ENCODE data around the gene IL1RAPL2.
"Not testable (repeated sequence)": the region's sequence is repeated elsewhere in the genome, so short reads cannot be mapped to it uniquely, and the experiment has no call there.

Gene IL1RAPL2

GRCh38 chrX:104565791-104566680 is at the start of gene IL1RAPL2:
Gene IL1RAPL2, plus strand, starts transcription at chrX:104566199.
- peak in 1 of 2 donors; percentile 14 for DNase-seq

- no peak for DNase-seq
Observed at GRCh38 chrX:104522386-104522785, 43.6 kb upstream of the IL1RAPL2 start.

GRCh38 chrX:104523858-104524257 is 42.1 kb upstream of the IL1RAPL2 start:
- no peak for DNase-seq

GRCh38 chrX:104539081-104539480 is 26.9 kb upstream of the IL1RAPL2 start:
- no peak for DNase-seq

GRCh38 chrX:104542447-104542846 is 23.6 kb upstream of the IL1RAPL2 start:
- DNase-seq, result not testable (repeated sequence)

GRCh38 chrX:104564335-104564734 is 1.7 kb upstream of the IL1RAPL2 start:
- no peak for DNase-seq

GRCh38 chrX:104564921-104565703 is 887 bp upstream of the IL1RAPL2 start:
- DNase-seq, result no peak

GRCh38 chrX:104566681-104567501 is 892 bp downstream of the IL1RAPL2 start:
- DNase-seq, result no peak

- no peak for DNase-seq
Observed at GRCh38 chrX:104567506-104567905, 1.5 kb downstream of the IL1RAPL2 start.

GRCh38 chrX:104568304-104568915 is 2.4 kb downstream of the IL1RAPL2 start:
- no peak for DNase-seq

- no peak for DNase-seq
Observed at GRCh38 chrX:104618106-104618895, 52.3 kb downstream of the IL1RAPL2 start.

- no peak for DNase-seq
Observed at GRCh38 chrX:104621781-104622180, 55.8 kb downstream of the IL1RAPL2 start.

GRCh38 chrX:104641176-104641575 is 75.2 kb downstream of the IL1RAPL2 start:
- DNase-seq, result no peak

GRCh38 chrX:104647084-104647483 is 81.1 kb downstream of the IL1RAPL2 start:
- DNase-seq, result no peak

GRCh38 chrX:104659005-104659744 is 93.2 kb downstream of the IL1RAPL2 start:
- no peak for DNase-seq

- no peak for DNase-seq
Observed at GRCh38 chrX:104660092-104660491, 94.1 kb downstream of the IL1RAPL2 start.

- no peak for DNase-seq
Observed at GRCh38 chrX:104662694-104663093, 96.7 kb downstream of the IL1RAPL2 start.

- no peak for DNase-seq
Observed at GRCh38 chrX:104665691-104666090, 99.7 kb downstream of the IL1RAPL2 start.

GRCh38 chrX:104668550-104668949 is 102.6 kb downstream of the IL1RAPL2 start:
- DNase-seq, result no peak

- no peak for DNase-seq
Observed at GRCh38 chrX:104669063-104669462, 103.1 kb downstream of the IL1RAPL2 start.

- DNase-seq, result no peak
Observed at GRCh38 chrX:104670051-104670450, 104.1 kb downstream of the IL1RAPL2 start.

Data from stimulated activated CD4-positive, alpha-beta T cell treated with anti-CD3 and anti-CD28 coated beads, Interleukin-2, amount 100 ng/mL, for 24 hours (primary cell).